ENCODE data around the gene EOLA1.

The EOLA1 gene

GRCh38 chrX:149508467-149508866 lies 32.3 kb upstream of the EOLA1 start:
- TF ChIP-seq CTCF (IDR thresholded peaks at IDR 0.05; ENCODE audit: poor library complexity, severe bottlenecking), result no peak
- no peak for DNase-seq (ENCODE audit: low spot score)
- Histone ChIP-seq H3K4me1 (ENCODE audit: insufficient read depth, poor library complexity, severe bottlenecking) (peaks cover 28% of the 10 kb centered on the region), H3K9me3 (ENCODE audit: severe bottlenecking) (no peaks in the 10 kb centered on the region), H3K36me3 (ENCODE audit: low read depth) (no peaks in the 10 kb centered on the region), H3K4me3 (ENCODE audit: severe bottlenecking) (no peak overlapping the region), H3K27ac (ENCODE audit: poor library complexity, severe bottlenecking) (no peak overlapping the region), H3K27me3 (ENCODE audit: insufficient read depth, poor library complexity, severe bottlenecking) (no peaks in the 10 kb centered on the region)
- ATAC-seq (ENCODE audit: low read depth), result no peak

GRCh38 chrX:149510386-149510785 lies 30.4 kb upstream of the EOLA1 start:
- H3K36me3 ChIP-seq (ENCODE audit: low read depth), result no peaks in the 10 kb centered on the region
- no peak overlapping the region for H3K27ac ChIP-seq (ENCODE audit: poor library complexity, severe bottlenecking)
- H3K4me1 ChIP-seq (ENCODE audit: insufficient read depth, poor library complexity, severe bottlenecking), result peaks cover 23% of the 10 kb centered on the region
- no peak for DNase-seq (ENCODE audit: low spot score)
- H3K4me3 ChIP-seq (ENCODE audit: severe bottlenecking), result no peak overlapping the region
- H3K27me3 ChIP-seq (ENCODE audit: insufficient read depth, poor library complexity, severe bottlenecking), result no peaks in the 10 kb centered on the region
- no peaks in the 10 kb centered on the region for H3K9me3 ChIP-seq (ENCODE audit: severe bottlenecking)
- no peak for ATAC-seq (ENCODE audit: low read depth)
- TF ChIP-seq CTCF (IDR thresholded peaks at IDR 0.05; ENCODE audit: poor library complexity, severe bottlenecking), result no peak

- peak; percentile 69 for ATAC-seq (ENCODE audit: low read depth)
- Histone ChIP-seq H3K9me3 (ENCODE audit: severe bottlenecking) (no peaks in the 10 kb centered on the region), H3K27me3 (ENCODE audit: insufficient read depth, poor library complexity, severe bottlenecking) (no peaks in the 10 kb centered on the region), H3K27ac (ENCODE audit: poor library complexity, severe bottlenecking) (no peak overlapping the region), H3K4me1 (ENCODE audit: insufficient read depth, poor library complexity, severe bottlenecking) (peaks cover 16% of the 10 kb centered on the region), H3K36me3 (ENCODE audit: low read depth) (no peaks in the 10 kb centered on the region), H3K4me3 (ENCODE audit: severe bottlenecking) (no peak overlapping the region)
- DNase-seq (ENCODE audit: low spot score), result no peak
- no peak for TF ChIP-seq CTCF (IDR thresholded peaks at IDR 0.05; ENCODE audit: poor library complexity, severe bottlenecking)
Measured at GRCh38 chrX:149511081-149511480, 29.7 kb upstream of the EOLA1 start.

- TF ChIP-seq CTCF (IDR thresholded peaks at IDR 0.05; ENCODE audit: poor library complexity, severe bottlenecking), result peak; percentile 33
- H3K9me3 ChIP-seq (ENCODE audit: severe bottlenecking), result no peaks in the 10 kb centered on the region
- no peaks in the 10 kb centered on the region for H3K36me3 ChIP-seq (ENCODE audit: low read depth)
- DNase-seq (ENCODE audit: low spot score) (no peak), ATAC-seq (ENCODE audit: low read depth) (peak; percentile 42; the same call in 1 of the 3 replicates)
- H3K4me3 ChIP-seq (ENCODE audit: severe bottlenecking), result no peak overlapping the region
- peaks cover 8% of the 10 kb centered on the region for H3K4me1 ChIP-seq (ENCODE audit: insufficient read depth, poor library complexity, severe bottlenecking)
- H3K27ac ChIP-seq (ENCODE audit: poor library complexity, severe bottlenecking), result no peak overlapping the region
- H3K27me3 ChIP-seq (ENCODE audit: insufficient read depth, poor library complexity, severe bottlenecking), result no peaks in the 10 kb centered on the region
Measured at GRCh38 chrX:149512225-149512885, 28.5 kb upstream of the EOLA1 start.

GRCh38 chrX:149513825-149514428 lies 26.9 kb upstream of the EOLA1 start:
- no peak for DNase-seq (ENCODE audit: low spot score)
- no peak for ATAC-seq (ENCODE audit: low read depth)

More at GRCh38 chrX:149513825-149514428, 26.9 kb upstream of the EOLA1 start:
- H3K27ac ChIP-seq (ENCODE audit: poor library complexity, severe bottlenecking), result no peak overlapping the region
- H3K9me3 ChIP-seq (ENCODE audit: severe bottlenecking), result no peaks in the 10 kb centered on the region
- H3K27me3 ChIP-seq (ENCODE audit: insufficient read depth, poor library complexity, severe bottlenecking), result no peaks in the 10 kb centered on the region
- H3K36me3 ChIP-seq (ENCODE audit: low read depth), result no peaks in the 10 kb centered on the region
- H3K4me3 ChIP-seq (ENCODE audit: severe bottlenecking), result no peak overlapping the region
- peaks cover 8% of the 10 kb centered on the region for H3K4me1 ChIP-seq (ENCODE audit: insufficient read depth, poor library complexity, severe bottlenecking)
- TF ChIP-seq CTCF (IDR thresholded peaks at IDR 0.05; ENCODE audit: poor library complexity, severe bottlenecking), result no peak
